Stimulated activated naive CD8-positive, alpha-beta T cell treated with anti-CD3 and anti-CD28 coated beads, Interleukin-15, amount 100 ng/mL, for 72 hours (primary cell): ENCODE data around the gene DPY19L1.
"Not testable (repeated sequence)": the region's sequence is repeated elsewhere in the genome, so short reads cannot be mapped to it uniquely, and the experiment has no call there.

Experiments used
- ATAC-seq: fragments of 150-1000 bp; cut with Tn5 transposase; 2 replicates; pipeline ENCODE4 v1.10.0; 2021; ENCODE audit warnings: mild to moderate bottlenecking, moderate library complexity
- DNase-seq, 2 donors: peaks; one replicate each; pipeline ENCODE4 v3.0.0; 2021 to 2022
- H3K27ac Mint-ChIP-seq, 2 donors: one replicate each; pipeline ENCODE4 v1.8.0; 2022; ENCODE audit warnings: mild to moderate bottlenecking in 2 of 2, mixed read lengths in 2 of 2, moderate library complexity in 2 of 2
- H3K27me3 Mint-ChIP-seq: one replicate; pipeline ENCODE4 v1.8.0; 2022; ENCODE audit warnings: mixed read lengths
- H3K4me1 Mint-ChIP-seq: one replicate; pipeline ENCODE4 v1.8.0; 2022; ENCODE audit warnings: mild to moderate bottlenecking, mixed read lengths
- H3K4me3 Mint-ChIP-seq, 2 donors: one replicate each; pipeline ENCODE4 v1.8.0; 2022; ENCODE audit warnings: mild to moderate bottlenecking in 2 of 2, mixed read lengths in 2 of 2, moderate library complexity in 1 of 2
- H3K9me3 Mint-ChIP-seq, 2 donors: one replicate each; pipeline ENCODE4 v1.8.0; 2022; ENCODE audit warnings: mixed read lengths in 2 of 2

Gene DPY19L1

GRCh38 chr7:34920470-34920869 lies 116.8 kb downstream of the DPY19L1 start:
- not testable (repeated sequence) for DNase-seq, H3K4me1 Mint-ChIP-seq, H3K4me3 Mint-ChIP-seq, H3K9me3 Mint-ChIP-seq
- H3K27ac Mint-ChIP-seq, result peak overlapping the region in 1 of 2 donors; percentile 69
- H3K27me3 Mint-ChIP-seq, result peaks cover 20% of the 10 kb centered on the region
- ATAC-seq, result peak; percentile 33

- peaks cover 18% of the 10 kb centered on the region for H3K27me3 Mint-ChIP-seq
- H3K4me3 Mint-ChIP-seq, H3K9me3 Mint-ChIP-seq, ATAC-seq, H3K27ac Mint-ChIP-seq, DNase-seq, H3K4me1 Mint-ChIP-seq: not testable (repeated sequence)
These were observed 118.2 kb downstream of the DPY19L1 start for GRCh38 chr7:34919038-34919437.

GRCh38 chr7:34918198-34918861 lies 119.0 kb downstream of the DPY19L1 start:
- H3K4me3 Mint-ChIP-seq, H3K9me3 Mint-ChIP-seq, H3K4me1 Mint-ChIP-seq, H3K27ac Mint-ChIP-seq, DNase-seq, ATAC-seq: not testable (repeated sequence)
- H3K27me3 Mint-ChIP-seq, result peaks cover 14% of the 10 kb centered on the region

- DNase-seq, H3K9me3 Mint-ChIP-seq, H3K4me1 Mint-ChIP-seq, ATAC-seq, H3K27ac Mint-ChIP-seq, H3K4me3 Mint-ChIP-seq: not testable (repeated sequence)
- H3K27me3 Mint-ChIP-seq, result peaks cover 14% of the 10 kb centered on the region
These were observed 119.8 kb downstream of the DPY19L1 start for GRCh38 chr7:34917515-34917914.

- Mint-ChIP-seq H3K9me3 (peaks cover 0 to 10% of the 10 kb centered on the region in 2 donors), H3K27me3 (peaks cover 14% of the 10 kb centered on the region), H3K27ac (no peak overlapping the region), H3K4me3 (no peak overlapping the region), H3K4me1 (no peaks in the 10 kb centered on the region)
- DNase-seq (no peak), ATAC-seq (no peak)
These were observed 121.0 kb downstream of the DPY19L1 start for GRCh38 chr7:34916267-34916666.

- ATAC-seq, result no peak
- Mint-ChIP-seq H3K27ac (no peak overlapping the region), H3K9me3 (peaks cover 0 to 10% of the 10 kb centered on the region in 2 donors), H3K4me1 (no peaks in the 10 kb centered on the region), H3K27me3 (no peaks in the 10 kb centered on the region), H3K4me3 (no peak overlapping the region)
- no peak for DNase-seq
These were observed 125.0 kb downstream of the DPY19L1 start for GRCh38 chr7:34912236-34912635.

GRCh38 chr7:34906266-34906850 lies 130.9 kb downstream of the DPY19L1 start:
- H3K4me3 Mint-ChIP-seq, result peak overlapping the region in 1 of 2 donors; percentile 71
- not testable (repeated sequence) for H3K9me3 Mint-ChIP-seq, DNase-seq, ATAC-seq, H3K27ac Mint-ChIP-seq, H3K4me1 Mint-ChIP-seq
- peaks cover 25% of the 10 kb centered on the region for H3K27me3 Mint-ChIP-seq

GRCh38 chr7:34904987-34905386 lies 132.3 kb downstream of the DPY19L1 start:
- Mint-ChIP-seq H3K4me1 (peaks cover 5% of the 10 kb centered on the region), H3K27me3 (peaks cover 25% of the 10 kb centered on the region), H3K4me3 (no peak overlapping the region), H3K27ac (no peak overlapping the region), H3K9me3 (no peaks in the 10 kb centered on the region)
- no peak for ATAC-seq
- DNase-seq, result no peak

- not testable (repeated sequence) for H3K4me1 Mint-ChIP-seq, H3K27ac Mint-ChIP-seq, ATAC-seq, H3K9me3 Mint-ChIP-seq, DNase-seq, H3K4me3 Mint-ChIP-seq
- peaks cover 25% of the 10 kb centered on the region for H3K27me3 Mint-ChIP-seq
These were observed 133.4 kb downstream of the DPY19L1 start for GRCh38 chr7:34903921-34904320.

- DNase-seq (no peak), ATAC-seq (no peak)
- Mint-ChIP-seq H3K4me1 (peaks cover 5% of the 10 kb centered on the region), H3K4me3 (no peak overlapping the region), H3K9me3 (peaks cover 2 to 6% of the 10 kb centered on the region in 2 donors), H3K27me3 (peaks cover 25% of the 10 kb centered on the region), H3K27ac (no peak overlapping the region)
These were observed 135.1 kb downstream of the DPY19L1 start for GRCh38 chr7:34902182-34902581.

- ATAC-seq (peak; percentile 40), DNase-seq (no peak)
- Mint-ChIP-seq H3K4me1 (peaks cover 2% of the 10 kb centered on the region), H3K9me3 (peaks cover 10 to 18% of the 10 kb centered on the region in 2 donors), H3K27ac (no peak overlapping the region), H3K27me3 (peaks cover 21% of the 10 kb centered on the region), H3K4me3 (no peak overlapping the region)
These were observed 136.3 kb downstream of the DPY19L1 start for GRCh38 chr7:34900891-34901513.

GRCh38 chr7:34895202-34895601 lies 142.1 kb downstream of the DPY19L1 start:
- Mint-ChIP-seq H3K27me3 (no peaks in the 10 kb centered on the region), H3K4me1 (no peaks in the 10 kb centered on the region), H3K27ac (no peak overlapping the region), H3K9me3 (peaks cover 22 to 36% of the 10 kb centered on the region in 2 donors), H3K4me3 (no peak overlapping the region)
- ATAC-seq (no peak), DNase-seq (no peak)

GRCh38 chr7:34889951-34890350 lies 147.3 kb downstream of the DPY19L1 start:
- Mint-ChIP-seq H3K4me3 (no peak overlapping the region), H3K27me3 (no peaks in the 10 kb centered on the region), H3K9me3 (peaks cover 16 to 19% of the 10 kb centered on the region in 2 donors), H3K4me1 (no peaks in the 10 kb centered on the region), H3K27ac (no peak overlapping the region)
- no peak for ATAC-seq
- no peak for DNase-seq

- no peak overlapping the region for H3K4me3 Mint-ChIP-seq
- H3K4me1 Mint-ChIP-seq, result no peaks in the 10 kb centered on the region
- no peak overlapping the region for H3K27ac Mint-ChIP-seq
- no peaks in the 10 kb centered on the region for H3K27me3 Mint-ChIP-seq
- H3K9me3 Mint-ChIP-seq, result peaks cover 17 to 23% of the 10 kb centered on the region in 2 donors
- DNase-seq (no peak), ATAC-seq (no peak)
These were observed 150.4 kb downstream of the DPY19L1 start for GRCh38 chr7:34886856-34887255.

GRCh38 chr7:34883855-34884254 lies 153.4 kb downstream of the DPY19L1 start:
- not testable (repeated sequence) for H3K4me1 Mint-ChIP-seq, ATAC-seq, H3K27ac Mint-ChIP-seq, DNase-seq, H3K27me3 Mint-ChIP-seq, H3K4me3 Mint-ChIP-seq
- H3K9me3 Mint-ChIP-seq, result peaks cover 22 to 26% of the 10 kb centered on the region in 2 donors

- Mint-ChIP-seq H3K27ac (no peak overlapping the region), H3K4me1 (no peaks in the 10 kb centered on the region), H3K27me3 (no peaks in the 10 kb centered on the region), H3K9me3 (peaks cover 18 to 20% of the 10 kb centered on the region in 2 donors), H3K4me3 (no peak overlapping the region)
- no peak for ATAC-seq
- no peak for DNase-seq
These were observed 157.4 kb downstream of the DPY19L1 start for GRCh38 chr7:34879871-34880270.
